IPS DF 4.7 (cell line): ENCODE data around the gene MSH4.
"Not testable (repeated sequence)": the region's sequence is repeated elsewhere in the genome, so short reads cannot be mapped to it uniquely, and the experiment has no call there.

Experiments
- DNase-seq: peaks from one replicate; pipeline ENCODE4 v3.0.0-alpha.2; 2013; ENCODE audit warnings: low spot score; ENCODE audit errors: extremely low read depth

The MSH4 gene

GRCh38 chr1:75932304-75932703 is 135.6 kb downstream of the MSH4 start, which contains the start of gene ASB17:
Gene ASB17 (minus strand): TSS chr1:75932404. CDS start chr1:75932291, 113 bp downstream.
- DNase-seq: no peak

- DNase-seq: no peak
These were observed 140.4 kb downstream of the MSH4 start for GRCh38 chr1:75937034-75937433.

GRCh38 chr1:75943037-75943436 is 146.4 kb downstream of the MSH4 start:
- not testable (repeated sequence) for DNase-seq

GRCh38 chr1:75950176-75950575 is 153.5 kb downstream of the MSH4 start:
- no peak for DNase-seq

GRCh38 chr1:75952016-75952415 is 155.3 kb downstream of the MSH4 start:
- no peak for DNase-seq

GRCh38 chr1:75953461-75953860 is 156.8 kb downstream of the MSH4 start:
- DNase-seq: no peak

- DNase-seq: no peak
These were observed 157.9 kb downstream of the MSH4 start for GRCh38 chr1:75954586-75954985.
